Measurements from ENCODE around the gene PPP1R3E.

DNA sequence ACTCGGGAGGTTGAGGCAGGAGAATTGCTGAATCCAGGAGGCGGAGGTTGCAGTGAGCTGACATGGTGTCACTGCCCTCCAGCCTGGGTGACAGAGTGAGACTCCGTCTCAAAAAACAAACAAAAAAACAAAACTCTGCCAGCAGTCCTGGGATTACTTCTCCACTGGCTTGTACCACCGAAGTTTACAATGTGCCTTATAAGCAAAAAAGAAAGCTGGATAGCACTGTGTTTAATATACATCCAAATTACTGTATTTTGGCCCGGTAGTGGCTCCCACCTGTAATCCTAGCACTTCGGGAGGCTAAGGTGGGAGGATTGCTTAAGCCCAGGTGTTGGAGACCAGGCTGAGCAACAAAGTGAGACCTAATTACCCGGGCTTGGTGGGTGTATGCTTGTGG, 33.5 kb downstream of the PPP1R3E start:
- TF ChIP-seq POLR2A (IDR thresholded peaks at IDR 0.05; ENCODE audit: extremely low read depth, insufficient read length): no peak
- TF ChIP-seq, protein P1, sequence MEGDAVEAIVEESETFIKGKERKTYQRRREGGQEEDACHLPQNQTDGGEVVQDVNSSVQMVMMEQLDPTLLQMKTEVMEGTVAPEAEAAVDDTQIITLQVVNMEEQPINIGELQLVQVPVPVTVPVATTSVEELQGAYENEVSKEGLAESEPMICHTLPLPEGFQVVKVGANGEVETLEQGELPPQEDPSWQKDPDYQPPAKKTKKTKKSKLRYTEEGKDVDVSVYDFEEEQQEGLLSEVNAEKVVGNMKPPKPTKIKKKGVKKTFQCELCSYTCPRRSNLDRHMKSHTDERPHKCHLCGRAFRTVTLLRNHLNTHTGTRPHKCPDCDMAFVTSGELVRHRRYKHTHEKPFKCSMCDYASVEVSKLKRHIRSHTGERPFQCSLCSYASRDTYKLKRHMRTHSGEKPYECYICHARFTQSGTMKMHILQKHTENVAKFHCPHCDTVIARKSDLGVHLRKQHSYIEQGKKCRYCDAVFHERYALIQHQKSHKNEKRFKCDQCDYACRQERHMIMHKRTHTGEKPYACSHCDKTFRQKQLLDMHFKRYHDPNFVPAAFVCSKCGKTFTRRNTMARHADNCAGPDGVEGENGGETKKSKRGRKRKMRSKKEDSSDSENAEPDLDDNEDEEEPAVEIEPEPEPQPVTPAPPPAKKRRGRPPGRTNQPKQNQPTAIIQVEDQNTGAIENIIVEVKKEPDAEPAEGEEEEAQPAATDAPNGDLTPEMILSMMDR (IDR thresholded peaks at IDR 0.05; ENCODE audit: low read depth, low read length): no peak

Measured in NB4 (cell line).